ENCODE data around the gene TSPAN14. TPM values are rescaled to one million over a fixed set of nuclear protein-coding genes. Genes with fewer than 3 reads are reported as not detected.

TSPAN14 gene
- total and polyA plus RNA-seq, 4 donors: 19.9 to 36.8 (median 27.3) TPM

DNA sequence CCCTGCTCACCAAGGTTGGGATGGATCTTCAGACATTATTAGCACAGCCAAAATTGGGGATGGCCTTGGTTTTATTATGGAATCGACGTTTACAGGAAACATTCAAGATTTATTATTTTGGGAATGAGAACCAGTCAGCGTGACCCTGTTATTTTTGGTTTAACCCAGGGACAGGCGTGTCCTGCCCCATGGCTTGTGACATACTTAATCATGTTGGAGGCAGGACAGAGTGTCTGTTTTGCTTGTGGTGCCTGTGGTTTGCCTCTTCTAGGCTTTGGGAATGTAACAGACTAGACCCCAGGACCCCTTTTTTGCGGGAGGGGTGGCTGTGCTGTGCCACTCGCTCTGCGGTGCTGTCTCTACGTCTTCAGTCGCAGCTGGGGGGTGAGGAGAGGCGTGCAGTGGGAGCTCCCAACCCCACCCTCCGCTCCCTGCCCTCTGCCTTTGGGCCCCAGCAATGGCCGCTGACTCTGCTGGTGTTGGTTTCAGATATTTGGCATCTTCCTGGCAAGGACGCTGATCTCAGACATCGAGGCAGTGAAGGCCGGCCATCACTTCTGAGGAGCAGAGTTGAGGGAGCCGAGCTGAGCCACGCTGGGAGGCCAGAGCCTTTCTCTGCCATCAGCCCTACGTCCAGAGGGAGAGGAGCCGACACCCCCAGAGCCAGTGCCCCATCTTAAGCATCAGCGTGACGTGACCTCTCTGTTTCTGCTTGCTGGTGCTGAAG lies 63.5 kb downstream of the TSPAN14 start:
- peak overlapping the region in 1 of 2 donors; percentile 38 for H3K27ac ChIP-seq (ENCODE audit: low read depth in 1 of 2, low read length in 2 of 2)
- 90% methylated on average over 21 of the region's 21 CpGs for whole genome bisulfite sequencing
- no peak for DNase-seq (ENCODE audit: low spot score)
- H3K4me3 ChIP-seq (ENCODE audit: low read depth in 1 of 3, low read length in 3 of 3): no peak overlapping the region
- H3K27me3 ChIP-seq (ENCODE audit: control insufficient read depth in 4 of 4, insufficient read depth in 4 of 4, low read length in 3 of 4): no peaks in the 10 kb centered on the region
- H3K9ac ChIP-seq (ENCODE audit: low read depth in 1 of 2, low read length in 2 of 2): no peak overlapping the region
- H3K4me1 ChIP-seq (ENCODE audit: control insufficient read depth in 4 of 4, insufficient read depth in 4 of 4, low read length in 3 of 4): peaks cover 0 to 2% (median 0%) of the 10 kb centered on the region in 4 donors
- no peaks in the 10 kb centered on the region for H3K9me3 ChIP-seq (ENCODE audit: control insufficient read depth in 4 of 4, low read length in 3 of 4)
- H3K36me3 ChIP-seq (ENCODE audit: control insufficient read depth in 4 of 4, insufficient read depth in 3 of 4, low read depth in 1 of 4, low read length in 3 of 4): peaks cover 18 to 58% (median 38%) of the 10 kb centered on the region in 4 donors
- TF ChIP-seq YY1 (IDR thresholded peaks at IDR 0.05) (no peak), NR2F2 (IDR thresholded peaks at IDR 0.05) (peak; percentile 92)

GRCh38 chr10:80518143-80518806 lies 64.2 kb downstream of the TSPAN14 start:
- no peaks in the 10 kb centered on the region for H3K27me3 ChIP-seq (ENCODE audit: control insufficient read depth in 4 of 4, insufficient read depth in 4 of 4, low read length in 3 of 4)
- DNase-seq (ENCODE audit: low spot score): no peak
- 92% methylated on average over 17 of the region's 17 CpGs for WGBS
- H3K9ac ChIP-seq (ENCODE audit: low read depth in 1 of 2, low read length in 2 of 2): no peak overlapping the region
- peaks cover 13 to 56% (median 35%) of the 10 kb centered on the region in 4 donors for H3K36me3 ChIP-seq (ENCODE audit: control insufficient read depth in 4 of 4, insufficient read depth in 3 of 4, low read depth in 1 of 4, low read length in 3 of 4)
- no peaks in the 10 kb centered on the region for H3K9me3 ChIP-seq (ENCODE audit: control insufficient read depth in 4 of 4, low read length in 3 of 4)
- H3K4me1 ChIP-seq (ENCODE audit: control insufficient read depth in 4 of 4, insufficient read depth in 4 of 4, low read length in 3 of 4): peaks cover 0 to 2% (median 0%) of the 10 kb centered on the region in 4 donors
- peak overlapping the region in 1 of 2 donors; percentile 38 for H3K27ac ChIP-seq (ENCODE audit: low read depth in 1 of 2, low read length in 2 of 2)
- no peak for TF ChIP-seq RXRA (IDR thresholded peaks at IDR 0.05)
- no peak for TF ChIP-seq YY1 (IDR thresholded peaks at IDR 0.05)
- TF ChIP-seq EGR1 (IDR thresholded peaks at IDR 0.05; ENCODE audit: low read depth in 2 of 2): no peak
- TF ChIP-seq FOXA1 (IDR thresholded peaks at IDR 0.05): no peak
- H3K4me3 ChIP-seq (ENCODE audit: low read depth in 1 of 3, low read length in 3 of 3): no peak overlapping the region

DNA sequence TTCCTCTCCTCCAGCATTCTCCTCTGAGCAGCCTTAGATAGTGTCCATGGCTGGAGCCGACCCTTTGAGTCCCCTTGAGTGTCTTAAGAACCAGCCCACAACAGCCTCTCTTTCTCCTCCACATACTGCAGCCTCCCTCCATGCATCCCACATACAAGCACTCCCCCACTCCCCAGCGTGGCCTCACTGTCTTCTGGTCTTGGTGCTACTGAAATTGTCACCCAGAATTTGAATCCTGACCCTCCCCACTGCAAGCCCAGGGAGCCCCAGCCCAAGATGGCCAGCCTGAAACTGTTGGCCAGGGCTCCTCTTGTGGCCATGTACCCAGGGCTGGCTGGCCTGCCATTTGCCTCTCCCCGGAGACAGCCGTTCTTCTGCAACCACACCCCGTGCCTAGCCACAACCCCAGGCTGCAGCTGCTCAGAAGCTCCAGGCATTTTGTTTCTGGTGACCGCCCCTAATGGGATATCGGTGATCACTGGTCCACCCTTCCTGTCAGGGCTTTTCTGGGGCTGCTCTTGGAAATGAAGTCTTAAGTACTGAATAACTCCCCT lies 64.8 kb downstream of the TSPAN14 start:
- 83% methylated on average over 7 of the region's 7 CpGs for WGBS
- peaks cover 0 to 2% (median 0%) of the 10 kb centered on the region in 4 donors for H3K4me1 ChIP-seq (ENCODE audit: control insufficient read depth in 4 of 4, insufficient read depth in 4 of 4, low read length in 3 of 4)
- no peak overlapping the region for H3K9ac ChIP-seq (ENCODE audit: low read depth in 1 of 2, low read length in 2 of 2)
- no peak overlapping the region for H3K27ac ChIP-seq (ENCODE audit: low read depth in 1 of 2, low read length in 2 of 2)
- no peaks in the 10 kb centered on the region for H3K27me3 ChIP-seq (ENCODE audit: control insufficient read depth in 4 of 4, insufficient read depth in 4 of 4, low read length in 3 of 4)
- DNase-seq (ENCODE audit: low spot score): no peak
- no peak overlapping the region for H3K4me3 ChIP-seq (ENCODE audit: low read depth in 1 of 3, low read length in 3 of 3)
- no peaks in the 10 kb centered on the region for H3K9me3 ChIP-seq (ENCODE audit: control insufficient read depth in 4 of 4, low read length in 3 of 4)
- no peak for TF ChIP-seq EGR1 (IDR thresholded peaks at IDR 0.05; ENCODE audit: low read depth in 2 of 2)
- no peak for TF ChIP-seq MAX (IDR thresholded peaks at IDR 0.05)
- no peak for TF ChIP-seq CTCF (IDR thresholded peaks at IDR 0.05; ENCODE audit: low read depth, low read length, missing input control)
- TF ChIP-seq RXRA (IDR thresholded peaks at IDR 0.05): no peak
- TF ChIP-seq HNF4G (IDR thresholded peaks at IDR 0.05): no peak
- TF ChIP-seq, protein P1, sequence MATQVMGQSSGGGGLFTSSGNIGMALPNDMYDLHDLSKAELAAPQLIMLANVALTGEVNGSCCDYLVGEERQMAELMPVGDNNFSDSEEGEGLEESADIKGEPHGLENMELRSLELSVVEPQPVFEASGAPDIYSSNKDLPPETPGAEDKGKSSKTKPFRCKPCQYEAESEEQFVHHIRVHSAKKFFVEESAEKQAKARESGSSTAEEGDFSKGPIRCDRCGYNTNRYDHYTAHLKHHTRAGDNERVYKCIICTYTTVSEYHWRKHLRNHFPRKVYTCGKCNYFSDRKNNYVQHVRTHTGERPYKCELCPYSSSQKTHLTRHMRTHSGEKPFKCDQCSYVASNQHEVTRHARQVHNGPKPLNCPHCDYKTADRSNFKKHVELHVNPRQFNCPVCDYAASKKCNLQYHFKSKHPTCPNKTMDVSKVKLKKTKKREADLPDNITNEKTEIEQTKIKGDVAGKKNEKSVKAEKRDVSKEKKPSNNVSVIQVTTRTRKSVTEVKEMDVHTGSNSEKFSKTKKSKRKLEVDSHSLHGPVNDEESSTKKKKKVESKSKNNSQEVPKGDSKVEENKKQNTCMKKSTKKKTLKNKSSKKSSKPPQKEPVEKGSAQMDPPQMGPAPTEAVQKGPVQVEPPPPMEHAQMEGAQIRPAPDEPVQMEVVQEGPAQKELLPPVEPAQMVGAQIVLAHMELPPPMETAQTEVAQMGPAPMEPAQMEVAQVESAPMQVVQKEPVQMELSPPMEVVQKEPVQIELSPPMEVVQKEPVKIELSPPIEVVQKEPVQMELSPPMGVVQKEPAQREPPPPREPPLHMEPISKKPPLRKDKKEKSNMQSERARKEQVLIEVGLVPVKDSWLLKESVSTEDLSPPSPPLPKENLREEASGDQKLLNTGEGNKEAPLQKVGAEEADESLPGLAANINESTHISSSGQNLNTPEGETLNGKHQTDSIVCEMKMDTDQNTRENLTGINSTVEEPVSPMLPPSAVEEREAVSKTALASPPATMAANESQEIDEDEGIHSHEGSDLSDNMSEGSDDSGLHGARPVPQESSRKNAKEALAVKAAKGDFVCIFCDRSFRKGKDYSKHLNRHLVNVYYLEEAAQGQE (IDR thresholded peaks at IDR 0.05): no peak
- TF ChIP-seq YY1 (IDR thresholded peaks at IDR 0.05): no peak
- no peak for TF ChIP-seq RAD21 (IDR thresholded peaks at IDR 0.05)
- no peak for TF ChIP-seq JUND (IDR thresholded peaks at IDR 0.05)
- no peak for TF ChIP-seq FOXA1 (IDR thresholded peaks at IDR 0.05)
- TF ChIP-seq GABPA (IDR thresholded peaks at IDR 0.05 in 1 of 2, conservative IDR thresholded peaks at IDR 0.05 in 1 of 2): no peak
- TF ChIP-seq, protein P2, sequence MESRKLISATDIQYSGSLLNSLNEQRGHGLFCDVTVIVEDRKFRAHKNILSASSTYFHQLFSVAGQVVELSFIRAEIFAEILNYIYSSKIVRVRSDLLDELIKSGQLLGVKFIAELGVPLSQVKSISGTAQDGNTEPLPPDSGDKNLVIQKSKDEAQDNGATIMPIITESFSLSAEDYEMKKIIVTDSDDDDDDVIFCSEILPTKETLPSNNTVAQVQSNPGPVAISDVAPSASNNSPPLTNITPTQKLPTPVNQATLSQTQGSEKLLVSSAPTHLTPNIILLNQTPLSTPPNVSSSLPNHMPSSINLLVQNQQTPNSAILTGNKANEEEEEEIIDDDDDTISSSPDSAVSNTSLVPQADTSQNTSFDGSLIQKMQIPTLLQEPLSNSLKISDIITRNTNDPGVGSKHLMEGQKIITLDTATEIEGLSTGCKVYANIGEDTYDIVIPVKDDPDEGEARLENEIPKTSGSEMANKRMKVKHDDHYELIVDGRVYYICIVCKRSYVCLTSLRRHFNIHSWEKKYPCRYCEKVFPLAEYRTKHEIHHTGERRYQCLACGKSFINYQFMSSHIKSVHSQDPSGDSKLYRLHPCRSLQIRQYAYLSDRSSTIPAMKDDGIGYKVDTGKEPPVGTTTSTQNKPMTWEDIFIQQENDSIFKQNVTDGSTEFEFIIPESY (IDR thresholded peaks at IDR 0.05): no peak
- H3K36me3 ChIP-seq (ENCODE audit: control insufficient read depth in 4 of 4, insufficient read depth in 3 of 4, low read depth in 1 of 4, low read length in 3 of 4): peaks cover 12 to 51% (median 29%) of the 10 kb centered on the region in 4 donors
